GM18511 (cell line): ENCODE measurements around the gene CENPU.
"Not testable (repeated sequence)": the region's sequence is repeated elsewhere in the genome, so short reads cannot be mapped to it uniquely, and the experiment has no call there.

ENCODE experiments used
- ATAC-seq: cut with Tn5 transposase; IDR thresholded peaks from one replicate; pipeline ENCODE4 v1.9.1; 2021; ENCODE audit warnings: mild to moderate bottlenecking, moderate library complexity; ENCODE audit not compliant: unreplicated experiment

CENPU gene

GRCh38 chr4:184668511-184669114 is 65.3 kb downstream of the CENPU start:
- ATAC-seq: no peak

DNA sequence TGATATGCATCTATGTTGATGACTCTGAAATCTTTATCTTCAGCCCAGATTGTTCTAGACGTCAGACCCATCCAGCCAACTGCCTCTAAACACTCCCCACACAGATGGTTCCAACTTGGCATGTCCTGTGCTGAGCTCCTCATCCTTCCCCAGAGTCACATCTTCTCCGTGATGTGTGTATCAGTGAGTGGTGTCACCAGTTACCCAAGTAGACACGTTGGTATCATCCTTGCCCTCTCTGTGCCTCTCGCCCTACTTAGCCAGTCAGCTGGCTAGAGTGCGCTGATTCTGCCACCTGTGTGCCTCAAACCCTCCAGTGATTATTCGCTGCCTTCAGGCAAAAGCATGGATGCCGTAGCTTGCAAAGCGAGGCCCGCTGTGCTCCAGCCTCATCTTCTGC is 65.8 kb downstream of the CENPU start:
- ATAC-seq: no peak

GRCh38 chr4:184666670-184667069 is 67.2 kb downstream of the CENPU start:
- ATAC-seq: no peak

DNA sequence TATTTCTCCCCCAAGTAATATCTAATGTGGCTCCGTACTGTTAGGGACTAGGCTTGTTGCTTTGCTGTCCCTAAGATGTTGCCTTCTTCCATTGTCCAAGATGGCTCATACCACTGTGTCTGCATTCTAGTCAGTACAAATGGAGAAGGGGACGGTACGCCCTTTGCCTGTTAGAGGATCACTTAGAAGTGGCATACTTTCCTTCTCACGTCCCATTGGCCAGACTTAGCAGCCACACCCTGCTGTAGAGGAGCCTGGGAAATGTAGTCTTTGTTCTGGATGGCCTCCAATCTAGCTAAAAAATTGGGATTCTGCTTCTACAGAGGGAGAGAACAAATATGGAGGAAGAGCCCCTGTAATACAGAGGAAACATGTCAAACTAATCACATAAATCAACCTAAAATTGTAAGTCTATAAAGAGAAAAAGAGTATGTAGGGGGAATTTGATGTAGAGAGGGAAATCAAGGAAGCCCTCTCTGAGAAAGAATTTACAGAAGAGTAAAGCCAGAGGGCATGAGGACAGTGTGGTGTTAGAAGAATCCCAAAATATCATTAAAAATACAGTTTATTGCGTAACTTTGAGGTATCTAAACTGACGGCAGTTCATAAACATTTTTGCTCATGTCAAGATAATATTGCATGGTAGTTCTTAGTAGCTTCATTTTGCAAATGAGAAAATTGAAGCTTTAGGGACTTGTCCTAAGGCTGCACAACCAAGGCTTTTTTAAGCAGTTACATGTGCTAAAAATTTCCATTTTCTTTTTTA is 69.3 kb downstream of the CENPU start:
- no peak for ATAC-seq

GRCh38 chr4:184662236-184662635 is 71.7 kb downstream of the CENPU start:
- no peak for ATAC-seq

GRCh38 chr4:184660978-184661377 is 72.9 kb downstream of the CENPU start:
- no peak for ATAC-seq

- not testable (repeated sequence) for ATAC-seq
These were observed 76.1 kb downstream of the CENPU start for GRCh38 chr4:184657820-184658219.

DNA sequence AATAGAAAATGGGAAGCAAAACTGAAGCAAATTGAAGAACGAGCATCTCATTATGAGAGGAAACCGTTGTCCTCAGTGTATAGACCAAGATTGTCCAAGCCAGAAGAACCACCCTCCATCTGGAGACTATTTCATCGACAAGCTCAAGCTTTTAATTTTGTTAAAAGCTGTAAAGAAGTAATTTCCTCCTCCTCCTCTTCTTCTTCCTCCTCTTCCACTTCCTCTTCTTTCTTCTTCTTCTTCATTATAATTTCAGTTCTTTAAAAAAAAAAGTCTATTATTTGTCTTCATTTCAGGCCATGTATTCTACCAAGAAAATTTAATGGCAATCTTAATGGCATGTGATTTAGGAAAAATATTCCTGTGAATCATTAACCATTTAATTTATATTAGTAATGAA is 76.8 kb downstream of the CENPU start:
- ATAC-seq: no peak

- ATAC-seq: no peak
These were observed 77.7 kb downstream of the CENPU start for GRCh38 chr4:184655889-184656869.

DNA sequence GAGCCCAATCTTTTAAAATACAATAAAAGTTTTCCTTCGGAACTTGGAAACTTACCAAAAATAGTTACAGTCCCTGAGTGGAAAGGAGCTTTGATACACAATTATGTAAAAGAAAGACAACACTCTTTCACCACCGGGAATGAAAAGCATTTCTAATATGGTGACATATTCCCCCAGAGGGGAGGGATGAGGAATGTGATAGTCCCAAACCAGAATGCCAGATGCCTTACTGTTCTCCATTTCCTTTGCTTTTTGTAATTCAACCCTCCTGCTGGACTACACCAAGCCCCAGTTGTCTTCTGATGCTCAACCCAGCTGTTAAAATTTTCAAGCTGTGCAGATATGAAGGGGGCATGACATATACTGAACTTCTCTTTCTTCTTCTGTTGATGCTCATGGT is 80.2 kb downstream of the CENPU start:
- ATAC-seq: no peak

DNA sequence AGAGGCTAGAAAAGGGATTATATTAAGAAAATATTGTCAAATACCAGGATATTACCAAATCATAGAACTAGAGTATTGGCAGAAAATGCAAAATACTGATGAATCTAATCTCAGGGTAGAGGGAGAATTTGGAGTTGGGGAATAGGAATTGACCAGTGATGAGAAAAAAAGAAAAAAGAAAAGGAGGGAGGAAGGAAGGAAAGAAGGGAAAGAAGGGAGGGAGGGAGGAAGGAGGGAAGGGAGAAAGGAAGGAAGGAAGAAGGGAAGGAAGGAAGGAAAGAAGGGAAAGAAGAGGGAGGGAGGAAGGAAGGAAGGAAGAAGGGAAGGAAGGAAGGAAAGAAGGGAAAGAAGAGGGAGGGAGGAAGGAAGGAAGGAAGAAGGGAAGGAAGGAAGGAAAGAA is 81.2 kb downstream of the CENPU start:
- ATAC-seq: not testable (repeated sequence)

GRCh38 chr4:184651899-184652298 is 82.0 kb downstream of the CENPU start:
- no peak for ATAC-seq

DNA sequence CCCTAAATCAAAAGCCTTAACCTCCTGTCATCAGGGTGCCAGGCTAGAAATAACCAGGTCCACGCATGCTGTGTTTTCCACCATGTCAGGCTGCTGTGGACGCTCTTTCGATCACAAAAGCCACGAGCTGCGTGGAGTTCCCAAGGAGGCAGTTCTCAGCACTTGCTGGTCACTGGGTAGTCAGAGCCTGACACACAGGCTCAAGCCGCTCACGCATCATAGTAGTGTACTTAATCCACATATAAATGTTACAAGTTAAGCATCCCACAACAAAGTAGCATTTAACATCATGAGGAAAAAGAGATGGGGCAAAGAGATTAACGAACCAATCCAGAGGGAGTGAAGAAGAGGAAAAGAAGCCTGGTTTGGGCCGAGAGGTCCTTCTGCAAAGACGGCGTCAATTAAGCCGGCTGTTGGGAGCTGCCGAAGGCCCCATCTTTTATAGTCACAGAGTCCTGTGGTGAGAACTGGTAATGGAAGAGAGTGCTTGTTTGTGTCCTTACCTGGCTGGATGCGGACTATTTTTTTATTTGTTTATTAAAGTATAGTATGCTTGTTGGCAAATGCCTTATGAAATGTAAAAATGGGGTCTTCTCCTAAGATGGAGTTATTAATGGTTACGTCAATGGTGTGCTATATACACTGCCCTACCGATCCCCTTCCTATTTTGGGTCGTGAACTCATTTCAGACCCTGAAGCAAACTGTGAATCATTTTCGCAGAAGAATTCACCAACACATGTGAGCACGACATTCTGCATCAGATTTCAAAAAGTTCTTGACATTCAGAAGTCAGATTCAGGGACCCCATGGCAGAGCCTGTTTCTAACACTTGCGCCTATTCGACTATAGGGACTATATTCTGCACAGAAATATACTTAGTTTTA is 83.7 kb downstream of the CENPU start:
- peak; percentile 19 for ATAC-seq

GRCh38 chr4:184649026-184649970 is 84.6 kb downstream of the CENPU start, which contains the start of the genes CASP3 and PRIMPOL:
Gene CASP3 (minus strand): TSS chr4:184649447. CDS start chr4:184638453, 10,994 bp downstream.
Gene PRIMPOL (plus strand): TSS chr4:184649738. CDS start chr4:184657141, 7,403 bp downstream.
- ATAC-seq: peak; percentile 84

- peak; percentile 40 for ATAC-seq
These were observed 85.4 kb downstream of the CENPU start for GRCh38 chr4:184648313-184649025.

DNA sequence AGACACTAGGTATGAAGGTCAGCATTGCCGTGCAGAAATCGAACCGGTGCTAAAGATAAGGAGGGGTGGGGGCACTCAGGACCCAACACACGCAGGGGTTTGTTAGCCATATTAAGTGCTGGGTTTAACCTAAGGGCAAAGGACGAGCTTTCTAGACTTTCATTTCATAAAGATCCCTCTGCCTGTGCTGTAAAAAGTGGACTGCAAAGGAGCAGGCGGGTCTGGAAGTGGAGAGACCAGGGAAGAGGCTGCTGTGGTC is 85.9 kb downstream of the CENPU start:
- no peak for ATAC-seq

GRCh38 chr4:184647266-184648053 is 86.4 kb downstream of the CENPU start:
- ATAC-seq: no peak
